Loucy (cell line): ENCODE results near the gene CD9.

Source experiments
- H2AFZ ChIP-seq: fragments of 200-600 bp; sonication (generic); 2 replicates; pipeline ENCODE4 v1.6.0; 2016; ENCODE audit warnings: antibody characterized with exemption, mild to moderate bottlenecking, low read length, moderate library complexity
- H3F3A ChIP-seq: fragments of 200-600 bp; 2 replicates; pipeline ENCODE4 v1.6.0; 2016; ENCODE audit warnings: antibody characterized with exemption, low read depth, mild to moderate bottlenecking
- H3K27me3 ChIP-seq: fragments of 200-600 bp; sonication (generic); 2 replicates; pipeline ENCODE4 v1.6.1; 2014; ENCODE audit warnings: low read length, mild to moderate bottlenecking; ENCODE audit not compliant: insufficient read depth, poor library complexity, severe bottlenecking
- H3K36me3 ChIP-seq: fragments of 200-600 bp; sonication (generic); 2 replicates; pipeline ENCODE4 v1.6.1; 2016; ENCODE audit warnings: low read length; ENCODE audit not compliant: insufficient read depth
- H3K4me1 ChIP-seq: fragments of 200-600 bp; sonication (generic); 2 replicates; pipeline ENCODE4 v1.5.1; 2014; ENCODE audit warnings: low read length, mild to moderate bottlenecking; ENCODE audit not compliant: insufficient read depth, poor library complexity, severe bottlenecking
- H3K4me2 ChIP-seq: fragments of 200-600 bp; sonication (generic); 2 replicates; pipeline ENCODE4 v1.6.0; 2014; ENCODE audit warnings: antibody characterized with exemption, low read length, low read depth, mild to moderate bottlenecking; ENCODE audit not compliant: poor library complexity, severe bottlenecking
- H3K4me3 ChIP-seq: fragments of 200-600 bp; sonication (generic); 2 replicates; pipeline ENCODE4 v1.5.1; 2014; ENCODE audit warnings: low read length, mild to moderate bottlenecking, mixed read lengths; ENCODE audit not compliant: poor library complexity, severe bottlenecking
- H3K79me2 ChIP-seq: fragments of 200-600 bp; sonication (generic); 2 replicates; pipeline ENCODE4 v1.6.1; 2014; ENCODE audit warnings: low read length; ENCODE audit not compliant: insufficient read depth
- H3K9ac ChIP-seq: fragments of 200-600 bp; sonication (generic); 2 replicates; pipeline ENCODE4 v1.6.0; 2014; ENCODE audit warnings: mild to moderate bottlenecking, low read depth, low read length, moderate library complexity; ENCODE audit not compliant: poor library complexity, severe bottlenecking
- H3K9me2 ChIP-seq: fragments of 200-600 bp; sonication (generic); replicated peaks from 2 replicates; pipeline ENCODE4 v1.6.1; 2016; ENCODE audit warnings: low read depth, low read length, mixed read lengths
- H3K9me3 ChIP-seq: fragments of 200-600 bp; sonication (generic); 2 replicates; pipeline ENCODE4 v1.6.1; 2014; ENCODE audit warnings: mild to moderate bottlenecking, antibody characterized with exemption, low read length, low read depth; ENCODE audit not compliant: insufficient read depth
- H4K20me1 ChIP-seq: fragments of 200-600 bp; sonication (generic); 2 replicates; pipeline ENCODE4 v1.6.0; 2014; ENCODE audit warnings: antibody characterized with exemption, low read length, mild to moderate bottlenecking; ENCODE audit not compliant: insufficient read depth, poor library complexity, severe bottlenecking
- EZH2phosphoT487 ChIP-seq: fragments of 200-600 bp; IDR thresholded peaks from 2 replicates; pipeline ENCODE4 v1.6.1; 2018; ENCODE audit warnings: antibody characterized with exemption, mild to moderate bottlenecking, moderate library complexity, borderline replicate concordance
- TF ChIP-seq, protein P1 (sequence below): fragments of 200-600 bp; sonication (generic); conservative IDR thresholded peaks from 2 replicates; pipeline ENCODE4 v1.5.1; 2014; ENCODE audit warnings: mild to moderate bottlenecking, antibody characterized with exemption, low read length

CD9 gene

GRCh38 chr12:6200256-6201212 lies at the start of gene CD9:
Gene CD9, plus strand, starts transcription at chr12:6200400. Its CDS starts 100 bp downstream, at chr12:6200500.
- Histone ChIP-seq H3K9me3 (no peaks in the 10 kb centered on the region), H3K4me1 (peaks cover 4% of the 10 kb centered on the region), H3K9me2 (no peaks in the 10 kb centered on the region), H3K79me2 (no peaks in the 10 kb centered on the region), H3K27me3 (peaks cover 12% of the 10 kb centered on the region), H2AFZ (peak within 1 kb of the TSS; percentile 67; the same call in 1 of the 2 replicates), H3K4me3 (peak within 1 kb of the TSS; percentile 63), H3K9ac (peak within 1 kb of the TSS; percentile 43), H3F3A (no peaks in the 10 kb centered on the region), H3K36me3 (no peaks in the 10 kb centered on the region), H4K20me1 (no peaks in the 10 kb centered on the region), H3K4me2 (peak within 1 kb of the TSS; percentile 44)
- TF ChIP-seq EZH2phosphoT487: no peak
- TF ChIP-seq, protein P1, sequence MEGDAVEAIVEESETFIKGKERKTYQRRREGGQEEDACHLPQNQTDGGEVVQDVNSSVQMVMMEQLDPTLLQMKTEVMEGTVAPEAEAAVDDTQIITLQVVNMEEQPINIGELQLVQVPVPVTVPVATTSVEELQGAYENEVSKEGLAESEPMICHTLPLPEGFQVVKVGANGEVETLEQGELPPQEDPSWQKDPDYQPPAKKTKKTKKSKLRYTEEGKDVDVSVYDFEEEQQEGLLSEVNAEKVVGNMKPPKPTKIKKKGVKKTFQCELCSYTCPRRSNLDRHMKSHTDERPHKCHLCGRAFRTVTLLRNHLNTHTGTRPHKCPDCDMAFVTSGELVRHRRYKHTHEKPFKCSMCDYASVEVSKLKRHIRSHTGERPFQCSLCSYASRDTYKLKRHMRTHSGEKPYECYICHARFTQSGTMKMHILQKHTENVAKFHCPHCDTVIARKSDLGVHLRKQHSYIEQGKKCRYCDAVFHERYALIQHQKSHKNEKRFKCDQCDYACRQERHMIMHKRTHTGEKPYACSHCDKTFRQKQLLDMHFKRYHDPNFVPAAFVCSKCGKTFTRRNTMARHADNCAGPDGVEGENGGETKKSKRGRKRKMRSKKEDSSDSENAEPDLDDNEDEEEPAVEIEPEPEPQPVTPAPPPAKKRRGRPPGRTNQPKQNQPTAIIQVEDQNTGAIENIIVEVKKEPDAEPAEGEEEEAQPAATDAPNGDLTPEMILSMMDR: no peak

GRCh38 chr12:6154730-6155459 lies 45.3 kb upstream of the CD9 start:
- Histone ChIP-seq H3K9me3 (no peaks in the 10 kb centered on the region), H3K36me3 (no peaks in the 10 kb centered on the region), H3K4me3 (no peak overlapping the region), H2AFZ (no peak overlapping the region), H3K9me2 (no peaks in the 10 kb centered on the region), H3K79me2 (no peaks in the 10 kb centered on the region), H3K4me2 (no peak overlapping the region), H3F3A (no peaks in the 10 kb centered on the region), H3K9ac (no peak overlapping the region), H3K4me1 (peaks cover 14% of the 10 kb centered on the region), H3K27me3 (no peaks in the 10 kb centered on the region), H4K20me1 (no peaks in the 10 kb centered on the region)
- TF ChIP-seq EZH2phosphoT487: no peak
- TF ChIP-seq, protein P1: no peak

- no peak overlapping the region for H3K4me3 ChIP-seq
- H3K9me2 ChIP-seq: no peaks in the 10 kb centered on the region
- no peak overlapping the region for H3K4me2 ChIP-seq
- H3K9me3 ChIP-seq: no peaks in the 10 kb centered on the region
- peaks cover 19% of the 10 kb centered on the region for H3K4me1 ChIP-seq
- no peaks in the 10 kb centered on the region for H4K20me1 ChIP-seq
- TF ChIP-seq, protein P1: no peak
- no peak for TF ChIP-seq EZH2phosphoT487
- no peak overlapping the region for H3K9ac ChIP-seq
- H3K27me3 ChIP-seq: no peaks in the 10 kb centered on the region
- H2AFZ ChIP-seq: no peak overlapping the region
- no peaks in the 10 kb centered on the region for H3F3A ChIP-seq
- H3K79me2 ChIP-seq: no peaks in the 10 kb centered on the region
- no peaks in the 10 kb centered on the region for H3K36me3 ChIP-seq
These were observed 42.7 kb upstream of the CD9 start for GRCh38 chr12:6157482-6157881.
